Activated T-cell treated with anti-CD3 and anti-CD28 coated beads for 4 hours (primary cell): ENCODE measurements around the gene MAP3K20.

Source experiments
- DNase-seq: peaks from one replicate; pipeline ENCODE4 v3.0.0-alpha.2; 2020

Gene MAP3K20

GRCh38 chr2:173051463-173052215 lies 24.0 kb upstream of the MAP3K20 start:
- DNase-seq: no peak

GRCh38 chr2:173053043-173053699 lies 22.5 kb upstream of the MAP3K20 start:
- DNase-seq: no peak

- DNase-seq: no peak
Measured at GRCh38 chr2:173054466-173054865, 21.2 kb upstream of the MAP3K20 start.

GRCh38 chr2:173056705-173057364 lies 18.8 kb upstream of the MAP3K20 start:
- no peak for DNase-seq

- no peak for DNase-seq
Measured at GRCh38 chr2:173058097-173058496, 17.5 kb upstream of the MAP3K20 start.

GRCh38 chr2:173058673-173059072 lies 17.0 kb upstream of the MAP3K20 start:
- no peak for DNase-seq

GRCh38 chr2:173059292-173059691 lies 16.4 kb upstream of the MAP3K20 start:
- DNase-seq: no peak

- no peak for DNase-seq
Measured at GRCh38 chr2:173059971-173060461, 15.6 kb upstream of the MAP3K20 start.

- no peak for DNase-seq
Measured at GRCh38 chr2:173062801-173063200, 12.8 kb upstream of the MAP3K20 start.

- no peak for DNase-seq
Measured at GRCh38 chr2:173064151-173064805, 11.4 kb upstream of the MAP3K20 start.

- DNase-seq: no peak
Measured at GRCh38 chr2:173066887-173067676, 8.6 kb upstream of the MAP3K20 start.

GRCh38 chr2:173075056-173075780 lies 428 bp upstream of the MAP3K20 start:
- no peak for DNase-seq

GRCh38 chr2:173076581-173077345 lies 1.1 kb downstream of the MAP3K20 start:
- no peak for DNase-seq

GRCh38 chr2:173077506-173078177 lies 2.0 kb downstream of the MAP3K20 start:
- DNase-seq: no peak

- DNase-seq: no peak
Measured at GRCh38 chr2:173079141-173079540, 3.5 kb downstream of the MAP3K20 start.

- no peak for DNase-seq
Measured at GRCh38 chr2:173079973-173080860, 4.6 kb downstream of the MAP3K20 start.

GRCh38 chr2:173086518-173087213 lies 11.0 kb downstream of the MAP3K20 start:
- DNase-seq: no peak

- DNase-seq: no peak
Measured at GRCh38 chr2:173087214-173087581, 11.6 kb downstream of the MAP3K20 start.
